Loucy (cell line): ENCODE data around the gene RSPO4.

Source experiments
- CTCF ChIP-seq: fragments of 200-600 bp; sonication (generic); conservative IDR thresholded peaks from 2 replicates; pipeline ENCODE4 v1.5.1; 2014; ENCODE audit warnings: mild to moderate bottlenecking, antibody characterized with exemption, low read length
- EZH2phosphoT487 ChIP-seq: fragments of 200-600 bp; IDR thresholded peaks from 2 replicates; pipeline ENCODE4 v1.6.1; 2018; ENCODE audit warnings: antibody characterized with exemption, mild to moderate bottlenecking, moderate library complexity, borderline replicate concordance

GRCh38 chr20:934186-934840 is 67.8 kb downstream of the RSPO4 start:
- TF ChIP-seq CTCF (no peak), EZH2phosphoT487 (no peak)
